GM19239 (cell line): ENCODE results near the gene HSH2D.

Experiments
- DNase-seq: peaks from one replicate; pipeline ENCODE4 v3.0.0; 2011; ENCODE audit warnings: low spot score; ENCODE audit not compliant: insufficient read length
- FAIRE-seq: peaks from 2 replicates; lab custom pipeline; 2011; peaks lifted over from hg19 to GRCh38; lab: Jason Lieb, UNC

HSH2D gene

DNA sequence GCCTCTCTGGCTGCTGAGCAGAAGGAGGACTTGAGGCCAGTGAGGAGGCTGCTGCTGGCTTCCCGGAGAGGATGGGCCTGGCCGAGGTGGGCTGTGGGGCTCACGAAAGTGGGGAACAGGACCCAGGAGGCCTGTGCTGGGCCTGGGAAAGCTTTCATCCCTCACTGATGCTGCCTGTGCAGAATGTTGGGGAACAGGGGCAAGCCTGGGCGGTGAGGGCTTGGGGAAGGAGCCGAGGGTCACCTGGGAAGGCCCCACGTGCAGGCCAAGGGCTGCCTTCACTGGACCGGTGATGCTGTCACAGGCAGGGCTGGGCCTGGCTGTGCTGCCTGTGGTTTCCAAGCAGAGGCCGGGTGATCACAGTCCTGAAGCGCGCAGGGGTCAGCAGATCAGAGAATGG is 63.6 kb downstream of the HSH2D start:
- FAIRE-seq (no peak), DNase-seq (no peak)

GRCh38 chr19:16207490-16208025 is 64.1 kb downstream of the HSH2D start:
- DNase-seq (no peak), FAIRE-seq (no peak)
